ENCODE data around the gene SDC4. TPM values are rescaled to one million over a fixed set of nuclear protein-coding genes. Genes with fewer than 3 reads are reported as not detected.
A peak's percentile ranks its signal among the peaks of the same experiment; 100 is the strongest.

The SDC4 gene
- total and polyA plus RNA-seq, 5 experiments from 2014 or later = 0.09 to 0.31 (median 0.24) TPM; not detected in 1

DNA sequence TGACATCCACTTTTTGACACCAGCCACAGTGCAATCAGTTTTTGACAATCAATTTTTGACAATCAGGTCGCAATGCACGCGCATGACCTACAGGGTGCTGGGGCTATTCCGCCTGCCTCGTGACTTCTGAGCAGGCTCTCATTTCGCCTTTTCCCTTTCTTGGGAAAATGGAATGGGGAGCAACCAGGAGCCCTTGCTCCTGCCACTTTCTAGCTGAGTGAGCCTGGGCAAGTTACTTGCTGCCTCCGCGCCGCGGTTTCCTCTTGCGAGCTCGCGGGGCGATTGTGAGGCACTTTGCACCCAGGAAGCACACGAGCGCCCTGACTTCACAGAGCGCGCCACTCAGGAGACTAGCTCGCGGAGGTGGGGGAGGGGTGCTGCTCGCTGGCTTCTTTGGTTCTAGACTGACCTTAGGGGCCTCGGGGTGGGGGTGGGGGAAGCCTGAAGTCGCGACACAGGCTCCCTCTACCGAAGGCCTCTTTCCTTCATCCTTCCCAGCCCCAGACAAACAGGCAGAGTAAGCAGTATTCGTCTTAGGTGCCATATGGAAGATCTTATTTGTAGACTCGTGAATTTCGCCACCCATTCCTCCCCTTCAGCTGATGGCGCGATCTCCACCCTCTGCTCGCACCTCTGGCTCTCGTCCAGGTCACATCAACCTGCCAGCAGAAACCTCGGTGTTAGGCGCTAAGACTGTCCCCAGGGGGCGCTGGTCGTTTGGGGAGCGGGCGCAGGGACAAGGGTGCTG, 25.3 kb upstream of the SDC4 start:
- POLR2A ChIA-PET = interaction anchor here (0.7 to 5.5 kb wide), 9 partner anchors 10 to 598 kb away, joined by 3 to 95 read pairs (median 11); partner anchors contain the start of genes PIGT, SYS1 and ZNF335
- H3K27ac Mint-ChIP-seq = peak overlapping the region; percentile 79 to 98 (median 96)

DNA sequence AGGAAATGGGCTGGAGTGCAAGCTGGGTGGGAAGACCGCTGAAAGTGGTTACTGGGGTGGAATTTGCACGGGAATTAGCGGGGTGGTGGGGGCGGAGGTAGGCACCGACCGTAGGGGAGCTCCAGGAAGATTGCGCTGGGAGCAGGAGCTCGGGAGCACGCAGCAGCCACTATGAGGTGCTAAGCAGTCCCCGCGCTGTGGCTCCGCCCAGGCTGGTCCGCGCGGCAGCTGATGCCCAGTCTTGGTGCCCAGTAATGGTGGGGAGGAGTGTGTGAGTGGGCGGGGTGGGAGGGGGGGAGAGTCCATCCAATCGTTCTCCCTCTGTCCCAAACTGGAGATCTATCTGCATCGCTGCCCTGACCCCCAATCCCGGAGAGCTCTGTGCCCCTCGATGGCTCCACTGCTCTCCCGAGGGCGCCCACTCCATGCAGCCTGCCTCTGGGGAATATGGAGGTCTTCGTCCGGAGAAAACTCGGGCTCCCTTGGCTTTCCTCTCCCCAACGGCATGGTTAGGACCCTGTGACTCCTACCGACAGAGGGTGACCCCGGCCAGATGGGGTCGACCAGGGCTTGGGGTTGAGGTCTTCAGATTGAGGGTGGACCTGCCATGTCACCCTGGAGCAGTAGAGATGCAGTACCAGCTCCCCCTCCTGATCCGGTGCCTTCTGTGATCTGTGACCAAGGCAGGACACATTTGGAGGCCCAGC, 24.6 kb upstream of the SDC4 start:
- Mint-ChIP-seq H3K4me3 (peak overlapping the region; percentile 86 to 96 (median 90)), H3K36me3 (peaks cover 0 to 24% (median 7%) of the 10 kb centered on the region in 3 donors), H3K27ac (peak overlapping the region; percentile 79 to 98 (median 96)), H3K4me1 (peaks cover 17 to 54% (median 47%) of the 10 kb centered on the region in 4 donors), H3K27me3 (no peaks in the 10 kb centered on the region), H3K9me3 (no peaks in the 10 kb centered on the region)
- POLR2A ChIA-PET = interaction anchor here (0.7 to 5.5 kb wide), 7 partner anchors 9 to 599 kb away, joined by 5 to 95 read pairs (median 28); partner anchors contain the start of genes PIGT, SYS1 and ZNF335
- DNase-seq = peak in 1 of 10 donors; percentile 4
- no peak for ATAC-seq

More for the DNA sequence above, 25.3 kb upstream of the SDC4 start:
- Mint-ChIP-seq H3K36me3 (peaks cover 0 to 16% (median 4%) of the 10 kb centered on the region in 3 donors), H3K9me3 (no peaks in the 10 kb centered on the region), H3K4me3 (peak overlapping the region; percentile 86 to 96 (median 90)), H3K4me1 (peaks cover 10 to 46% (median 39%) of the 10 kb centered on the region in 4 donors), H3K27me3 (no peaks in the 10 kb centered on the region)
- DNase-seq (peak; percentile 83 to 94 (median 88)), ATAC-seq (peak; percentile 89 to 90)

DNA sequence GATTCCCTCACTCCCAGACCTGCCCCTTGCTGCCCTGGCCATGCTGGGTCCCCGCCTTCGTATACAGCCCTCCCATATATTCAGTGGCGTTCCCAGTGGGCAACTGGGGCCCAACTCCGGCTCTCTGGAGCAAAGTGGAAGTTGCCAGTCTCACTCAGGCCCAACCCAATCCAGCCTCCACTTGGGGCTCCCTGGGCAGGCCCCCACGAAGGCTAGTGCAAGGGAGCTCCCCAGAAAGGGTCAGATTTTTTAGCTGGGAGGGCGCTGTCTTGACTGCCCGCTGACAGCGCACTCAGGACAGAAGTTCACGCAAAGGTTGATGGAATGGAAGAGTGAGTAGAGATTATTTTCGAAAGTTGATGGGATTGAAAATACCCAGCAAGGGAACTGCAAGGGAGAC, 24.0 kb upstream of the SDC4 start:
- DNase-seq (no peak), ATAC-seq (no peak)
- H3K36me3 Mint-ChIP-seq = peaks cover 0 to 29% (median 7%) of the 10 kb centered on the region in 3 donors
- H3K4me1 Mint-ChIP-seq = peaks cover 18 to 59% (median 52%) of the 10 kb centered on the region in 4 donors
- H3K4me3 Mint-ChIP-seq = peak overlapping the region; percentile 40 to 86 (median 68)
- no peaks in the 10 kb centered on the region for H3K27me3 Mint-ChIP-seq
- POLR2A ChIA-PET = interaction anchor here (3.3 to 5.5 kb wide), 4 partner anchors 9 to 65 kb away, joined by 28 to 95 read pairs (median 40); partner anchors contain the start of genes PIGT and SYS1
- H3K9me3 Mint-ChIP-seq = no peaks in the 10 kb centered on the region
- H3K27ac Mint-ChIP-seq = peak overlapping the region in 9 of 10 donors; percentile 20 to 85 (median 65)

DNA sequence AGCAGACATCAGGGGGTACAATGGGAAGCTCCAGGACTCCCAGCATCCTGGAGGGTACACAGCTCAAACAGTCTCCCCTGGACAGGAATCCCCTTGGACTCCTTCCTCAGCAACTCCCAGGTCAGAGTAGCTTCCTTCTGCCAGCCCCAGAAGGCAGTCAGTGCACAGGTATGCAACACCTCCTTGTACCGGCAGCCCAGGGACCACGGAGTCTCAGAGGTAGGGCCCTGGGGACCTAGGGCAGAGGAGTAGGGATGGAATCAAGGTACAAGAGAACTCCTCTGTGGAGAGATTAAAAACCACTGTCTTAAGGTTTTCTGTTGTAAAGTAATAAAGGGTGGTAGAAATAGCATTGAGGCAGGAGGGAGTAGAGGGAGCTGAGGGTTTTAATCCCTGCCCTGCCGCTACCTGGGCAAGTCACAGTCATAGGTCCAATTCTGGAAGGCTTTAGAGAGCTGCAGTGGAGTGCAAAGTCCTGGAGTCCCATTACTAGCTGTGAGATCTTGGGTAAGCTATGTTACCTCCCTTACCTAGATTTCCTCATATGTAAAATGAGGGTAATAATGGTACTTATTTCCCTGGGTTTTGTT, 22.4 kb upstream of the SDC4 start:
- Mint-ChIP-seq H3K4me1 (peaks cover 22 to 71% (median 64%) of the 10 kb centered on the region in 4 donors), H3K36me3 (peaks cover 0 to 39% (median 6%) of the 10 kb centered on the region in 3 donors), H3K4me3 (peak overlapping the region in 5 of 10 donors; percentile 10 to 43 (median 34)), H3K27me3 (no peaks in the 10 kb centered on the region), H3K27ac (peak overlapping the region in 9 of 10 donors; percentile 16 to 68 (median 43)), H3K9me3 (no peaks in the 10 kb centered on the region)
- POLR2A ChIA-PET = interaction anchor here (1.7 to 5.5 kb wide), 3 partner anchors 7 to 65 kb away, joined by 7 to 95 read pairs (median 16); partner anchors contain the start of genes PIGT and SYS1
- DNase-seq (no peak), ATAC-seq (no peak)

DNA sequence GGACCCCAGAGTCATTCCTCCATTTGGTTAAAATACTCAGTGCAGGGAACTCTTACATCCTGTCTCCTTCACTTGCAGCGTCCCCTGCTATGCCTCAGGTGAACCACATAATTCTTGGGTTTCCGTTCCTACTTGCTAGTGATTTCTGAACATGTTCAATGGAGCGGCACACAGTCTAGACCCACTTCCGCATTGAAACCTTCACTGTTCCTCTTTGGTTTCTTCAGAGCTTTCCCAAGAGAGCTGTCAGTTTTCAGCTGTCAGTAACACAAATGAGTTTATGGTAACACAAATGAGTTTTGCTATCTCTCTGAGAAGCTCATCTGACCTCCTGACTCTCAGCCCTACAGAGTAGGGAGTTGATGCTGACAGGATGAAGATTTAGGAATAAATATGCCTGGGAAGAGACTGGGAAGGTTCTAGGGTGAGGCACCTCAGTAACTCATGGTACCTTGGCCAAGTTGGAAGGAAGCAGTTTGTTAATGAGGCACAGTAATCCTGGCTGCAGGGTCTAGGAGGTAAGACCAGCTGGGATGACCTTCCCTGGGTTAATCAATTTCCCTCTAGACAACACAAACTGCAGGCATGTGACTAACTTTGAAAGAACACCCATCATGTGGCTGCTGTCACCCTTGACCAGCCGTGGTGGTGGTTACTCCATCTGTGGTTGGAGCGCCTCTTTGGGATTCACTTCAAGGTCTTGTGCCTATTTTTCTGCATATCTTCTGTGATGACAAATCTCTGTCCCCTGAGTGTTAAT, 20.2 kb upstream of the SDC4 start:
- H3K9me3 Mint-ChIP-seq = no peaks in the 10 kb centered on the region
- H3K4me1 Mint-ChIP-seq = peaks cover 30 to 80% (median 75%) of the 10 kb centered on the region in 4 donors
- peak overlapping the region in 9 of 10 donors; percentile 75 to 91 (median 83) for H3K27ac Mint-ChIP-seq
- POLR2A ChIA-PET = interaction anchor here (0.8 to 3.3 kb wide), 3 partner anchors 39 to 68 kb away, joined by 3 to 16 read pairs (median 7); partner anchors contain the start of gene PIGT
- H3K27me3 Mint-ChIP-seq = no peaks in the 10 kb centered on the region
- peak overlapping the region; percentile 28 to 80 (median 70) for H3K4me3 Mint-ChIP-seq
- H3K36me3 Mint-ChIP-seq = peaks cover 0 to 44% (median 3%) of the 10 kb centered on the region in 3 donors
- peak in 7 of 10 donors; percentile 19 to 57 (median 38) for DNase-seq
- ATAC-seq = peak; percentile 49 to 60

DNA sequence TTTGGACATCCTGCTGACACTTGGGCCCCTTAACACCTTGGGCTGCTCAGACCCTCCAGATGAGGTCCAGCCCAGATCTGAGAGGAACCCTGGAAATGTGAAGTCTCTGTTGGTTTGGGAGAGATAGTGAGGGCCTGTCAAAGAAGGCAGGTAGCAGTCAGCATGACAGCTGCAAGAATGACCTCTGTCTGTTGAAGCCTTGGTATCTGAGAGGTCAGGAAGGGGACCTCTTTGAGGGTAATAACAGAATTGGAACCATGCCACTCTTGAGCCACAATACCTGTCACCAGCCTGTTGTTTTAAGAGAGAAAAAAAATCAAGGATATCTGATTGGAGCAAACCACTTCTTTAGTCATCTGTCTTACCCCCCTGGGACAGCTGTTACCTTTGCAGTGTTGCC, 18.9 kb upstream of the SDC4 start:
- no peaks in the 10 kb centered on the region for H3K27me3 Mint-ChIP-seq
- ATAC-seq (no peak), DNase-seq (no peak)
- H3K27ac Mint-ChIP-seq = peak overlapping the region in 8 of 10 donors; percentile 74 to 91 (median 82)
- POLR2A ChIA-PET = interaction anchor here (2.0 kb wide), 1 partner anchor 49 kb away, joined by 7 read pairs; the partner anchor contains the start of gene PIGT
- H3K4me3 Mint-ChIP-seq = peak overlapping the region in 3 of 10 donors; percentile 18 to 22 (median 20)
- no peaks in the 10 kb centered on the region for H3K9me3 Mint-ChIP-seq
- peaks cover 0 to 44% (median 3%) of the 10 kb centered on the region in 3 donors for H3K36me3 Mint-ChIP-seq
- peaks cover 33 to 79% (median 71%) of the 10 kb centered on the region in 4 donors for H3K4me1 Mint-ChIP-seq

DNA sequence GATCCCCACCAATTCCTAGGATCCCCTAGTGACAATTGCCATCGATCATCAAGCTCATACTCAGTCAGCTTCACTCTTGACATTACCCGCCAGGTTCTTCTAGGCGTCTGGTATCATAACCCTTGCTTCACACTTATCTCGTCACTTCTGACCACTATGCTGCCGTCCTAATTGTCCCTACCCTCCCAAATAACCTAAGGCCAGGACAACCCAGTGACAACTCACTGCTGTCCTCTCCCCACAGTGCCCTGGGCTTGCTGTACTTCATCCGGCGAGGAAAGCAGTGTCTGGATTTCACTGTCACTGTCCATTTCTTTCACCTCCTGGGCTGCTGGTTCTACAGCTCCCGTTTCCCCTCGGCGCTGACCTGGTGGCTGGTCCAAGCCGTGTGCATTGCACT, 18.4 kb upstream of the SDC4 start:
- peak overlapping the region in 8 of 10 donors; percentile 18 to 91 (median 76) for H3K27ac Mint-ChIP-seq
- no peak for DNase-seq
- H3K4me1 Mint-ChIP-seq = peaks cover 33 to 79% (median 66%) of the 10 kb centered on the region in 4 donors
- peak overlapping the region in 2 of 10 donors; percentile 20 to 58 for H3K4me3 Mint-ChIP-seq
- H3K27me3 Mint-ChIP-seq = no peaks in the 10 kb centered on the region
- ATAC-seq = no peak
- H3K36me3 Mint-ChIP-seq = peaks cover 0 to 44% (median 3%) of the 10 kb centered on the region in 3 donors
- no peaks in the 10 kb centered on the region for H3K9me3 Mint-ChIP-seq
- POLR2A ChIA-PET = interaction anchor here (0.7 to 2.0 kb wide), 2 partner anchors 49 to 70 kb away, joined by 3 to 7 read pairs; partner anchors contain the start of gene PIGT

DNA sequence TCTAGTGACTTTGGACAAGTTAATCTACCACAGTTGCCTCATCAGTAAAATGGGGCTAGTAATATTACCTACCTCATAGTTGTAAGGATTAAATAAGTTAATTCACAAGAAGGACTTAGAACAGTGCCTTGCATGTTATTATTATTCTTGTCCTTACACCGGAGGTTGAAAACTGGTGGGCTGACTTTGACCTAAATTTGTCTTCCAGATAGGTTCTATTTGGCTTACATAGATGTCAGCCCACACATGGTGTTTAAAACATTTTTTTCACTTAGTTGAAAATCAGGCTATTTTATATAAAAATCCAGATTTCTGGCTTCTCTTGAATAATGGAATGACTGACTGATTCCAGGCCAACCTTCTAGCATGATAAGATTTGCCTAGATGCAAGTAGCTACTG, 18.0 kb upstream of the SDC4 start:
- DNase-seq (no peak), ATAC-seq (no peak)
- Mint-ChIP-seq H3K27me3 (no peaks in the 10 kb centered on the region), H3K9me3 (no peaks in the 10 kb centered on the region), H3K4me3 (peak overlapping the region in 1 of 10 donors; percentile 58), H3K36me3 (peaks cover 0 to 44% (median 3%) of the 10 kb centered on the region in 3 donors), H3K4me1 (peaks cover 33 to 75% (median 62%) of the 10 kb centered on the region in 4 donors), H3K27ac (peak overlapping the region in 5 of 10 donors; percentile 18 to 81 (median 61))
- POLR2A ChIA-PET = interaction anchor here (0.7 to 2.0 kb wide), 3 partner anchors 50 to 71 kb away, joined by 3 to 7 read pairs (median 6); partner anchors contain the start of gene PIGT

DNA sequence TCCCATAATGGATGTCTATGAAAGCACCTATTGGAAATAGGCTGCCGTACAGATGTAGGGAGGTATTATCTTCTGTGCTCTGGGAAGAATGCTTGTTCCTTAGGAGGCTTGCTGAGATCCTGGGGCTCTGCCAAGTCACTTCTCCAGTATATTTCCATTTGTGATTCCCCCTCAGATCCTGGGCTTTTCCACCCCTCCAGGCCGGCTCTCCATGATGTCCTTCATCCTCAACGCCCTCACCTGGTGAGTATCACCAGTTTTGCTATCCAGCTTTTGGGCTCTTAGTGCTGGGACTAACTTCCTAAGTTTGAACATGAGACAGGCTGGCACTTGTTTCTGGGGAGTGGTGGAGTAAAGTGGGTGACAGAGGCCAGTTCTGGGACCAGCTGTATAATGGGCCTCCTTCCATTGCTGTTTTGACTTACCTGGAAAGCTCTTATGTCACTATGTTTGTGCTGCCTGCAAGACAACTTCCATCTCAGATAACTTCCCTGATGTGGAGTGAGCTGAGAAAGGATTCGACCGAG, 17.3 kb upstream of the SDC4 start:
- Mint-ChIP-seq H3K4me3 (peak overlapping the region in 7 of 10 donors; percentile 12 to 65 (median 59)), H3K27ac (peak overlapping the region in 6 of 10 donors; percentile 29 to 73 (median 50)), H3K27me3 (no peaks in the 10 kb centered on the region), H3K9me3 (no peaks in the 10 kb centered on the region), H3K36me3 (peaks cover 0 to 44% (median 3%) of the 10 kb centered on the region in 3 donors), H3K4me1 (peaks cover 30 to 69% (median 60%) of the 10 kb centered on the region in 4 donors)
- POLR2A ChIA-PET = interaction anchor here (1.1 to 1.3 kb wide), 2 partner anchors 51 to 425 kb away, joined by 3 to 6 read pairs; partner anchors contain the start of gene PIGT
- no peak for ATAC-seq
- DNase-seq = no peak

DNA sequence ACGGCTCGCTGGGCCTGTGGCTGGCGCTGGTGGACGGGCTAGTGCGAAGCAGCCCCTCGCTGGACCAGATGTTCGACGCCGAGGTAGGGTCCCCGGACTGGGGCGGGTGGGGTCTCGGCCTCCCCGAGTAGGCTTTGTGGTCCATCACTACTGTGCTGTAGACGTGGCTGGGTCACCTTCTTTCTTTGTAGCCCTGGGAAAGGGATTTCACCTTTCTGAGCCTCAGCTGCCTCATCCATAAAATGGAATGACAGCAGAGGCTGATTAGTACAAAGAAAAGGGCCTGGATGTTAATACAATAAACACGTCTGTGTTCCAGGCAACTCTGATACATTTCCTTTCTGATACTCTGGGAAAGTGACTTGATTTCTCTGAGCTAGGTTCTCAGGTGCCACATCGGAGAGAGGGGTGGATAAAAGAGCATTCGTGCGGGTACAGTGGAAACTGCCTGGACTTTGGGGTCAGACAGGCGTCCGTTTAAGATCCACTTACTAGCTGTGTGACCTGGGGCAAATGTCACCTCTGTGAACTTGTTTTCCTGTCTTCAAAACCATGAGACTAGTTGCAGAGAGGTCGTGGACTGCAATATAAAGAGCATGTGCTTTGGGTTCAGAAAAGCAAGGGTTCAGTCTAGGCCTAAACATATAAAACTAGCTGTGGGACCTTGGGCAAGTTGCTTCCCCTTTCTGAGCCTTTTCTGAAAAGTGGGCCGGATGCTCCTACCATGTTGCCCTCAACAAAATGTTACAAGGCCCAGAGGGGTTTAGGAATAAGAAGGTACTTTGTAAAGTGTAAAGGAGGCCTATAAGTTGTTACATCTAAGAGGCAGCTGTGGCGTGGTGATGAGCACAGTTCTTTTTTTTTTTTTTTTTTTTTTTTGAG, 15.6 kb upstream of the SDC4 start:
- H3K4me1 Mint-ChIP-seq = peaks cover 29 to 63% (median 55%) of the 10 kb centered on the region in 4 donors
- no peaks in the 10 kb centered on the region for H3K27me3 Mint-ChIP-seq
- POLR2A ChIA-PET = interaction anchor here (0.5 to 2.9 kb wide), 16 partner anchors 10 to 1906 kb away, joined by 3 to 95 read pairs (median 4); partner anchors contain the start of genes CTSA, DBNDD2, NEURL2 and PIGT
- no peaks in the 10 kb centered on the region for H3K9me3 Mint-ChIP-seq
- H3K27ac Mint-ChIP-seq = peak overlapping the region; percentile 99 to 100 (median 100)
- ATAC-seq = no peak
- H3K36me3 Mint-ChIP-seq = peaks cover 0 to 38% (median 3%) of the 10 kb centered on the region in 3 donors
- peak overlapping the region; percentile 90 to 100 (median 98) for H3K4me3 Mint-ChIP-seq
- peak in 1 of 10 donors; percentile 5 for DNase-seq

Data from naive thymus-derived CD8-positive, alpha-beta T cell (primary cell).